Measurements from ENCODE around the gene ERCC5. TPM values are rescaled to one million over a fixed set of nuclear protein-coding genes. Genes with fewer than 3 reads are reported as not detected.

Gene ERCC5
- total and polyA plus RNA-seq, 2 donors (not counting 3 experiments of a cell fraction or from before 2014, with no cell fraction given) = 12.5 to 40.1 TPM

- Histone ChIP-seq H3K27me3 (ENCODE audit: control insufficient read depth in 2 of 2, insufficient read depth in 2 of 2, low read length in 2 of 2) (peaks cover 3 to 4% of the 10 kb centered on the region in 2 experiments), H3K27ac (ENCODE audit: insufficient read depth, low read depth, low read length) (no peak overlapping the region), H4K20me1 (replicated peaks; ENCODE audit: control insufficient read depth, extremely low read depth, insufficient read depth, low read length) (no peaks in the 10 kb centered on the region), H3K79me2 (ENCODE audit: control insufficient read depth, insufficient read depth, low read length) (no peaks in the 10 kb centered on the region), H3K4me1 (ENCODE audit: control insufficient read depth, extremely low read depth, insufficient read depth, low read length) (no peaks in the 10 kb centered on the region), H3K36me3 (ENCODE audit: control insufficient read depth in 2 of 2, extremely low read depth in 1 of 2, insufficient read depth in 2 of 2, low read length in 2 of 2) (no peaks in the 10 kb centered on the region), H3K9ac (replicated peaks; ENCODE audit: extremely low read depth, insufficient read depth, low read length) (no peak overlapping the region), H3K4me2 (ENCODE audit: insufficient read depth, low read length) (no peak overlapping the region), H3K9me3 (replicated peaks; ENCODE audit: control insufficient read depth, insufficient read depth, low read length) (no peaks in the 10 kb centered on the region), H3K9me1 (replicated peaks; ENCODE audit: control insufficient read depth, extremely low read depth, insufficient read depth, low read length) (no peaks in the 10 kb centered on the region), H2AFZ (ENCODE audit: low read depth, low read length) (no peak overlapping the region), H3K4me3 (replicated peaks in 1 of 3; ENCODE audit: insufficient read depth in 1 of 3, low read depth in 1 of 3, low read length in 3 of 3) (no peak overlapping the region)
- no TSS peak for BruUV-seq (replicated peaks)
- FAIRE-seq = no peak
- no peak for DNase-seq (ENCODE audit: low read depth, low spot score)
- ChIA-PET POLR2A (no interaction called here), CTCF (interaction anchor here (1.8 kb wide), 1 partner anchor 36 kb away, joined by 4 read pairs; no protein-coding TSS in a partner anchor)
- no peak for TF ChIP-seq POLR2A (IDR thresholded peaks at IDR 0.05; ENCODE audit: low read depth, low read length)
- no peak for TF ChIP-seq GATA2 (IDR thresholded peaks at IDR 0.05; ENCODE audit: insufficient read depth, insufficient read length, low read depth, low read length)
- no peak for TF ChIP-seq EZH2 (IDR thresholded peaks at IDR 0.05; ENCODE audit: borderline replicate concordance, low read depth, low read length, severe bottlenecking)
- no peak for TF ChIP-seq MYC (IDR thresholded peaks at IDR 0.05; ENCODE audit: low read depth, low read length)
- TF ChIP-seq JUN (IDR thresholded peaks at IDR 0.05; ENCODE audit: borderline replicate concordance, insufficient read depth, insufficient read length, low read depth) = no peak
- no peak for TF ChIP-seq CTCF (IDR thresholded peaks at IDR 0.05; ENCODE audit: extremely low read depth in 1 of 2, insufficient read depth in 1 of 2, low read depth in 1 of 2, low read length in 2 of 2)
- no peak for TF ChIP-seq MAX (IDR thresholded peaks at IDR 0.05; ENCODE audit: insufficient read depth, insufficient read length)
- no peak for TF ChIP-seq FOS (IDR thresholded peaks at IDR 0.05; ENCODE audit: borderline replicate concordance, insufficient read depth, low read length)
- TF ChIP-seq POLR2AphosphoS5 (IDR thresholded peaks at IDR 0.05; ENCODE audit: insufficient read depth, low read depth, low read length) = no peak
- intact Hi-C loops (cut with micrococcal nuclease) (no loop called here), dilution Hi-C loops (cut with MboI; ENCODE audit: extremely low pct_ligation_motif_present, low sequenced_read_pairs) (no loop called here)
Observed at GRCh38 chr13:102907016-102907756, 61.4 kb downstream of the ERCC5 start.
